Thoracic aorta (tissue), 2 donors: ENCODE results near the gene ATRN. TPM values are rescaled to one million over a fixed set of nuclear protein-coding genes. Genes with fewer than 3 reads are reported as not detected.
A peak's percentile ranks its signal among the peaks of the same experiment; 100 is the strongest.

ENCODE experiments used
- ATAC-seq: fragments of 150-250 bp; one replicate; pipeline ENCODE4 v1.8.0; 2017; ENCODE audit warnings: low read depth; ENCODE audit not compliant: insufficient number of reproducible peaks, low FRiP score
- DNase-seq: peaks from one replicate; pipeline ENCODE4 v3.0.0-alpha.2; 2020; ENCODE audit warnings: low spot score
- H3K27ac ChIP-seq, 2 donors: fragments of 200-600 bp; sonication (generic); 1 replicate in 1 of 2; 2 replicates in 1 of 2; pipeline ENCODE4 v1.5.1; 2016; ENCODE audit warnings: mild to moderate bottlenecking in 2 of 2, moderate library complexity in 2 of 2
- H3K27me3 ChIP-seq: fragments of 200-600 bp; sonication (generic); replicated peaks from 2 replicates; pipeline ENCODE4 v1.6.0; 2016; ENCODE audit warnings: mild to moderate bottlenecking; ENCODE audit not compliant: insufficient read depth
- H3K36me3 ChIP-seq: fragments of 200-600 bp; sonication (generic); one replicate; pipeline ENCODE4 v1.5.1; 2016
- H3K4me1 ChIP-seq, 2 donors: fragments of 200-600 bp; sonication (generic); 1 replicate in 1 of 2; 2 replicates in 1 of 2; pipeline versions ENCODE4 v1.5.1 to v1.6.0; 2016; ENCODE audit warnings: low read depth in 2 of 2, mild to moderate bottlenecking in 1 of 2; ENCODE audit not compliant: control insufficient read depth in 1 of 2
- H3K4me3 ChIP-seq: fragments of 200-600 bp; sonication (generic); 2 replicates; pipeline ENCODE4 v1.5.1; 2016; ENCODE audit warnings: mild to moderate bottlenecking
- H3K9me3 ChIP-seq: fragments of 200-600 bp; sonication (generic); 2 replicates; pipeline ENCODE4 v1.5.1; 2016
- CTCF ChIP-seq: fragments of 200-600 bp; sonication (generic); IDR thresholded peaks from one replicate; pipeline ENCODE4 v1.5.1; 2019; ENCODE audit warnings: antibody characterized with exemption
- total RNA-seq, 2 donors: library from RNA; depleted of rRNA; stranded (reverse); fragments of >200 nt; gene quantifications; one replicate each; pipeline versions ENCODE4 v1.1.0 to v1.2.3, GENCODE V29; 2016

The ATRN gene
- total RNA-seq, 2 donors from 2014 or later: 25.0 to 32.9 TPM

DNA sequence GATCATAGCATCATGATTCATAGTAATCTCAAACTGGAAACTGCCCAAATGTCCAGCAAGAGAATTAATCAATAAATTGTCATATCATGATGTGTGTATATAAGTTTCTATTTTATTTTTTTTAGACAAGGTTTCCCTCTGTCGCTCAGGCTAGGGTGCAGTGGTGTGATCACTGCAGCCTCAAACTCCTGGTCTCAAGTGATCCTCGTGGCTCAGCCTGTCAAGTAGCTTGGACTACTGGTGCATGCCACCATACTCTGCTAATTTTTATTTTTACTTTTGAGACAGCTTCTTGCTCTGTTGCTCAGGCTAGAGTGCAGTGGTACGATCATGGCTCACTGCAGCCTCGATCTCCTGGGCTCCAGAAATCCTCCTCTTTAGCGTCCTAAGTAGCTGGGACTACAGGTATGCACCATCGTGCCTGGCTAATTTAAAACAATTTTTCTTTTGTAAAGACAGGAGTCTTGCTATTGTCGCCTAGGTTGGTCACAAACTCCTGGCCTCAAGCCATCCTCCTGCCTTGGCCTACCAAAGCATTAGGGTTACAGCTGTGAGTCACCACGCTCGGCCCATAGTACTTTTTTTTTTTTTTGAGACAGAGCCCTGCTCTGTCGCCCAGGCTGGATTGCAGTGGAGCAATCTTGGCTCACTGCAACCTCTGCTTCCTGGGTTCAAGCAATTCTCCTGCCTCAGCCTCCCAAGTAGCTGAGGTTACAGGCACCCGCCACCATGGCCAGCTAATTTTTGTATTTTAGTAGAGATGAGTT lies 8.7 kb upstream of the ATRN start:
- TF ChIP-seq CTCF: no peak
- ATAC-seq: no peak
- H3K4me3 ChIP-seq: no peak overlapping the region
- H3K4me1 ChIP-seq: no peaks in the 10 kb centered on the region
- H3K9me3 ChIP-seq: no peaks in the 10 kb centered on the region
- no peak for DNase-seq
- H3K27ac ChIP-seq: no peak overlapping the region
- H3K27me3 ChIP-seq: no peaks in the 10 kb centered on the region
- H3K36me3 ChIP-seq: no peaks in the 10 kb centered on the region

DNA sequence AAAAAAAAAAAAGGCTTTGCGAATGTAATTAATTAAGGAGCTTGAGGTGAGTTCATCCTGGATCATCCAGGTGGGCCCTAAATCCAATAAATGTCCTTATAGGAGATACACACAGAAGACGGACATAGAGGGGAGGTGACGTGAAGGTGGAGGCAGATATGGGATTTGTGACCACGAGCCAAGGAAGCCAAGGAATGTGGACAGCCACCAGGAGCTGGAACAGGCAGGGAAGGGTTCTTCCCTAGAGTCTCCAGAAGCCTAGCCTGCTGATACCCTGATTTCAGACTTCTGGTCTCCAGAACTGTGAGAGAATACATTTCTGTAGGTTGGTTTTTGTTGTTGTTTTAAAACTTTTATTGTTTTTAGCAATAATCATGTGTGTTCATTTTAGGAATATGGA lies 6.7 kb upstream of the ATRN start:
- no peak for TF ChIP-seq CTCF
- no peak overlapping the region for H3K4me3 ChIP-seq
- ATAC-seq: no peak
- H3K9me3 ChIP-seq: no peaks in the 10 kb centered on the region
- no peaks in the 10 kb centered on the region for H3K36me3 ChIP-seq
- no peak for DNase-seq
- no peaks in the 10 kb centered on the region for H3K27me3 ChIP-seq
- no peak overlapping the region for H3K27ac ChIP-seq
- no peaks in the 10 kb centered on the region for H3K4me1 ChIP-seq

DNA sequence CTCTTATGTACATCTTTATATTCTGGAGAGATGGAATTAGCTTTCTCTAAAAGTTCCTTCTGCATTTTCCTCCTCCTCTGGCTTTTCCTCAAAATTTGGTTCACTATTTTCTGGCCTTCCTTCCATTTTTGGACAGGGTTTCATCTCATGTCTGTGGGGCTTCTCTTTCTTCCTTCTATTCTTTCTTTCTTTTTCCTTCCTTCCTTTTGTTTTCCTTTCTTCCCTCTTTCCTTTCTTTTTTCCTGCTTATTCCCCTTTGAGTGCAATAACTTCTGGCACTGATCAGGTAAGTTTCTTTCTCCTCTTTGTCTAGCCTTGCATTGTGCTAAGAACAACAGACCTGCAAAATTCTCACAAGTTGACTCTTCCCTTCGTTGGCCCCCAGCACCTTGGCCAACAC lies 5.5 kb upstream of the ATRN start:
- Histone ChIP-seq H3K36me3 (no peaks in the 10 kb centered on the region), H3K4me3 (no peak overlapping the region), H3K4me1 (peaks cover 0 to 3% of the 10 kb centered on the region in 2 donors), H3K27ac (no peak overlapping the region), H3K9me3 (no peaks in the 10 kb centered on the region), H3K27me3 (no peaks in the 10 kb centered on the region)
- ATAC-seq: no peak
- no peak for TF ChIP-seq CTCF
- no peak for DNase-seq

DNA sequence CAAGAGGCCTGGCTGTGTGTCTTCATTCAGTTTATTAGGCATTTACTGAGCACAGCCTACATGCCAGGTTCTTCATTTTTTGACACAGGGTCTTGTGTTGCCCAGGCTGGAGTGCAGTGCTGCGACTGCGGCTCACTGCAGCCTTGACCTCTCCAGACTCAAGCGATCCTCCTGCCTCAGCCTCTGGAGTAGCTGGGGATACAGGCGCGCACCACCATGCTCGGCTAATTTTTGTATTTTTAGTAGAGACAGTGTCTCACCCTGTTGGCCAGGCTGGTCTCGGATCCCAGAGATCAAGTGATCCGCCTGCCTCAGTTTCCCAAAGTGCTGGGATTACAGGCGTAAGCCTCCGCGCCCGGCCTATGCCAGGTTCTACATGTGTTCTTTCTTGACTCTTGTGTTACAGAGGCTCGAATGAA lies 601 bp upstream of the ATRN start:
- Histone ChIP-seq H3K4me3 (peak overlapping the region; percentile 97), H3K27me3 (no peaks in the 10 kb centered on the region), H3K27ac (peak overlapping the region; percentile 70 to 82), H3K4me1 (peaks cover 22 to 26% of the 10 kb centered on the region in 2 donors), H3K9me3 (no peaks in the 10 kb centered on the region), H3K36me3 (no peaks in the 10 kb centered on the region)
- DNase-seq (peak; percentile 6), ATAC-seq (no peak)
- no peak for TF ChIP-seq CTCF

GRCh38 chr20:3471397-3472021 lies 691 bp downstream of the ATRN start:
- no peaks in the 10 kb centered on the region for H3K9me3 ChIP-seq
- peak overlapping the region; percentile 97 for H3K4me3 ChIP-seq
- DNase-seq (no peak), ATAC-seq (no peak)
- H3K27me3 ChIP-seq: no peaks in the 10 kb centered on the region
- peak overlapping the region; percentile 70 to 82 for H3K27ac ChIP-seq
- TF ChIP-seq CTCF: no peak
- no peaks in the 10 kb centered on the region for H3K36me3 ChIP-seq
- H3K4me1 ChIP-seq: peaks cover 22 to 26% of the 10 kb centered on the region in 2 donors
